Loucy (cell line): ENCODE results near the gene SLC17A8.

Experiments
- H2AFZ ChIP-seq: fragments of 200-600 bp; sonication (generic); 2 replicates; pipeline ENCODE4 v1.6.0; 2016; ENCODE audit warnings: antibody characterized with exemption, mild to moderate bottlenecking, low read length, moderate library complexity
- H3F3A ChIP-seq: fragments of 200-600 bp; 2 replicates; pipeline ENCODE4 v1.6.0; 2016; ENCODE audit warnings: antibody characterized with exemption, low read depth, mild to moderate bottlenecking
- H3K27me3 ChIP-seq: fragments of 200-600 bp; sonication (generic); 2 replicates; pipeline ENCODE4 v1.6.1; 2014; ENCODE audit warnings: low read length, mild to moderate bottlenecking; ENCODE audit not compliant: insufficient read depth, poor library complexity, severe bottlenecking
- H3K36me3 ChIP-seq: fragments of 200-600 bp; sonication (generic); 2 replicates; pipeline ENCODE4 v1.6.1; 2016; ENCODE audit warnings: low read length; ENCODE audit not compliant: insufficient read depth
- H3K4me1 ChIP-seq: fragments of 200-600 bp; sonication (generic); 2 replicates; pipeline ENCODE4 v1.5.1; 2014; ENCODE audit warnings: low read length, mild to moderate bottlenecking; ENCODE audit not compliant: insufficient read depth, poor library complexity, severe bottlenecking
- H3K4me2 ChIP-seq: fragments of 200-600 bp; sonication (generic); 2 replicates; pipeline ENCODE4 v1.6.0; 2014; ENCODE audit warnings: antibody characterized with exemption, low read length, low read depth, mild to moderate bottlenecking; ENCODE audit not compliant: poor library complexity, severe bottlenecking
- H3K4me3 ChIP-seq: fragments of 200-600 bp; sonication (generic); 2 replicates; pipeline ENCODE4 v1.5.1; 2014; ENCODE audit warnings: low read length, mild to moderate bottlenecking, mixed read lengths; ENCODE audit not compliant: poor library complexity, severe bottlenecking
- H3K79me2 ChIP-seq: fragments of 200-600 bp; sonication (generic); 2 replicates; pipeline ENCODE4 v1.6.1; 2014; ENCODE audit warnings: low read length; ENCODE audit not compliant: insufficient read depth
- H3K9ac ChIP-seq: fragments of 200-600 bp; sonication (generic); 2 replicates; pipeline ENCODE4 v1.6.0; 2014; ENCODE audit warnings: mild to moderate bottlenecking, low read depth, low read length, moderate library complexity; ENCODE audit not compliant: poor library complexity, severe bottlenecking
- H3K9me2 ChIP-seq: fragments of 200-600 bp; sonication (generic); replicated peaks from 2 replicates; pipeline ENCODE4 v1.6.1; 2016; ENCODE audit warnings: low read depth, low read length, mixed read lengths
- H3K9me3 ChIP-seq: fragments of 200-600 bp; sonication (generic); 2 replicates; pipeline ENCODE4 v1.6.1; 2014; ENCODE audit warnings: mild to moderate bottlenecking, antibody characterized with exemption, low read length, low read depth; ENCODE audit not compliant: insufficient read depth
- H4K20me1 ChIP-seq: fragments of 200-600 bp; sonication (generic); 2 replicates; pipeline ENCODE4 v1.6.0; 2014; ENCODE audit warnings: antibody characterized with exemption, low read length, mild to moderate bottlenecking; ENCODE audit not compliant: insufficient read depth, poor library complexity, severe bottlenecking
- CTCF ChIP-seq: fragments of 200-600 bp; sonication (generic); conservative IDR thresholded peaks from 2 replicates; pipeline ENCODE4 v1.5.1; 2014; ENCODE audit warnings: mild to moderate bottlenecking, antibody characterized with exemption, low read length
- EZH2phosphoT487 ChIP-seq: fragments of 200-600 bp; IDR thresholded peaks from 2 replicates; pipeline ENCODE4 v1.6.1; 2018; ENCODE audit warnings: antibody characterized with exemption, mild to moderate bottlenecking, moderate library complexity, borderline replicate concordance

Gene SLC17A8

GRCh38 chr12:100439797-100440196 lies 82.9 kb downstream of the SLC17A8 start:
- H3K9me2 ChIP-seq = no peaks in the 10 kb centered on the region
- H3K9ac ChIP-seq = no peak overlapping the region
- TF ChIP-seq EZH2phosphoT487 = no peak
- TF ChIP-seq CTCF = no peak

GRCh38 chr12:100442403-100442802 lies 85.5 kb downstream of the SLC17A8 start:
- H3F3A ChIP-seq = no peaks in the 10 kb centered on the region
- no peak overlapping the region for H3K4me3 ChIP-seq
- no peaks in the 10 kb centered on the region for H3K79me2 ChIP-seq
- H3K9me2 ChIP-seq = no peaks in the 10 kb centered on the region
- H3K36me3 ChIP-seq = no peaks in the 10 kb centered on the region
- H3K9ac ChIP-seq = no peak overlapping the region
- TF ChIP-seq EZH2phosphoT487 (no peak), CTCF (no peak)
- no peaks in the 10 kb centered on the region for H3K27me3 ChIP-seq
- no peak overlapping the region for H2AFZ ChIP-seq
- H3K9me3 ChIP-seq = no peaks in the 10 kb centered on the region
- H3K4me1 ChIP-seq = no peaks in the 10 kb centered on the region
- no peak overlapping the region for H3K4me2 ChIP-seq
- H4K20me1 ChIP-seq = no peaks in the 10 kb centered on the region

More at GRCh38 chr12:100439797-100440196, 82.9 kb downstream of the SLC17A8 start:
- no peaks in the 10 kb centered on the region for H4K20me1 ChIP-seq
- H3F3A ChIP-seq = no peaks in the 10 kb centered on the region
- H3K4me3 ChIP-seq = no peak overlapping the region
- no peaks in the 10 kb centered on the region for H3K79me2 ChIP-seq
- no peaks in the 10 kb centered on the region for H3K9me3 ChIP-seq
- H3K27me3 ChIP-seq = no peaks in the 10 kb centered on the region
- H3K36me3 ChIP-seq = no peaks in the 10 kb centered on the region
- no peak overlapping the region for H2AFZ ChIP-seq
- H3K4me2 ChIP-seq = no peak overlapping the region
- no peaks in the 10 kb centered on the region for H3K4me1 ChIP-seq

GRCh38 chr12:100443434-100443833 lies 86.6 kb downstream of the SLC17A8 start:
- TF ChIP-seq CTCF (no peak), EZH2phosphoT487 (no peak)
- no peaks in the 10 kb centered on the region for H4K20me1 ChIP-seq

More at GRCh38 chr12:100443434-100443833, 86.6 kb downstream of the SLC17A8 start:
- H3K36me3 ChIP-seq = no peaks in the 10 kb centered on the region
- H3K4me3 ChIP-seq = no peak overlapping the region
- H3K79me2 ChIP-seq = no peaks in the 10 kb centered on the region
- no peak overlapping the region for H2AFZ ChIP-seq
- no peaks in the 10 kb centered on the region for H3K9me2 ChIP-seq
- no peak overlapping the region for H3K9ac ChIP-seq
- H3K4me1 ChIP-seq = no peaks in the 10 kb centered on the region
- no peaks in the 10 kb centered on the region for H3K27me3 ChIP-seq
- no peak overlapping the region for H3K4me2 ChIP-seq
- no peaks in the 10 kb centered on the region for H3F3A ChIP-seq
- no peaks in the 10 kb centered on the region for H3K9me3 ChIP-seq
